IMR-90 (cell line): ENCODE results near the gene IL12RB1. TPM values are rescaled to one million over a fixed set of nuclear protein-coding genes. Genes with fewer than 3 reads are reported as not detected.

ENCODE experiments used
- ATAC-seq: fragments of 200-7000 bp; cut with Tn5 transposase; 2 replicates; pipeline ENCODE4 v1.9.1; 2020; ENCODE audit warnings: low read depth, mild to moderate bottlenecking, moderate library complexity
- BruUV-seq: library from RNA; stranded (reverse); fragments of 400-500 nt; replicated peaks from 2 replicates; lab custom pipeline; 2021; lab: Mats Ljungman, UMichigan
- CTCF ChIA-PET: fragments of 300-600 bp; formaldehyde crosslinking; extraction: SDS; loops from one replicate; lab custom pipeline; 2021; ENCODE audit warnings: antibody characterized with exemption; lab: Yijun Ruan, JAX
- POLR2A ChIA-PET: fragments of 300-600 bp; sonication (Branson Sonifier 250); formaldehyde crosslinking; loops from one replicate; lab custom pipeline; 2022; ENCODE audit warnings: antibody characterized with exemption; ENCODE audit not compliant: unreplicated experiment; lab: Charles Lee
- DNase-seq: peaks from one replicate; pipeline ENCODE4 v3.0.0; 2013
- H2AFZ ChIP-seq: replicated peaks from 2 replicates; pipeline ENCODE3; 2013; ENCODE audit warnings: low read length, mild to moderate bottlenecking; ENCODE audit not compliant: poor library complexity
- H2AK5ac ChIP-seq: 2 replicates; pipeline ENCODE4 v1.6.1; 2013; ENCODE audit warnings: low read depth, low read length, inconsistent platforms
- H2AK9ac ChIP-seq: replicated peaks from 2 replicates; pipeline ENCODE3; 2013; ENCODE audit warnings: mild to moderate bottlenecking, low read depth, low read length, moderate library complexity; ENCODE audit not compliant: poor library complexity
- H2BK120ac ChIP-seq: 2 replicates; pipeline ENCODE4 v1.6.1; 2013; ENCODE audit warnings: low read depth, low read length, inconsistent platforms
- H2BK15ac ChIP-seq: 3 replicates; pipeline ENCODE4 v1.6.1; 2013; ENCODE audit warnings: low read depth, low read length, inconsistent platforms
- H2BK20ac ChIP-seq: 2 replicates; pipeline ENCODE4 v1.6.1; 2013; ENCODE audit warnings: low read depth, mild to moderate bottlenecking, inconsistent platforms, low read length, moderate library complexity
- H2BK5ac ChIP-seq: 2 replicates; pipeline ENCODE4 v1.6.1; 2013; ENCODE audit warnings: mild to moderate bottlenecking, low read depth, low read length, inconsistent platforms; ENCODE audit not compliant: poor library complexity, severe bottlenecking
- H3K14ac ChIP-seq: replicated peaks from 2 replicates; pipeline ENCODE4 v1.6.1; 2013; ENCODE audit warnings: low read depth, low read length, inconsistent platforms
- H3K18ac ChIP-seq: 2 replicates; pipeline ENCODE4 v1.6.1; 2013; ENCODE audit warnings: low read depth, low read length, control low read depth
- H3K23ac ChIP-seq: 2 replicates; pipeline ENCODE4 v1.6.1; 2013; ENCODE audit warnings: low read depth, low read length, inconsistent platforms
- H3K27ac ChIP-seq: 2 replicates; pipeline ENCODE4 v1.5.1; 2013; ENCODE audit warnings: mild to moderate bottlenecking, control low read depth, low read length; ENCODE audit not compliant: insufficient read depth
- H3K27me3 ChIP-seq: 2 replicates; pipeline ENCODE4 v1.6.1; 2013; ENCODE audit warnings: low read length; ENCODE audit not compliant: control insufficient read depth, insufficient read depth
- H3K36me3 ChIP-seq: 2 replicates; pipeline ENCODE4 v1.6.1; 2013; ENCODE audit warnings: low read length, mixed read lengths; ENCODE audit not compliant: control insufficient read depth, insufficient read depth
- H3K4ac ChIP-seq: 2 replicates; pipeline ENCODE4 v1.6.1; 2013; ENCODE audit warnings: low read depth, low read length, inconsistent platforms
- H3K4me1 ChIP-seq: 2 replicates; pipeline ENCODE4 v1.6.1; 2013; ENCODE audit warnings: low read length, mixed read lengths; ENCODE audit not compliant: control insufficient read depth, insufficient read depth
- H3K4me2 ChIP-seq: 2 replicates; pipeline ENCODE4 v1.6.1; 2013; ENCODE audit warnings: low read depth, mild to moderate bottlenecking, control low read depth, low read length, moderate library complexity
- H3K4me3 ChIP-seq: 2 replicates; pipeline ENCODE4 v1.5.1; 2013; ENCODE audit warnings: low read depth, mild to moderate bottlenecking, control low read depth, low read length, moderate library complexity; ENCODE audit not compliant: insufficient read depth
- H3K56ac ChIP-seq: 2 replicates; pipeline ENCODE4 v1.6.1; 2013; ENCODE audit warnings: low read length, inconsistent platforms; ENCODE audit not compliant: insufficient read depth; ENCODE audit errors: extremely low read depth
- H3K79me1 ChIP-seq, 2 experiments: 2 replicates each; pipeline ENCODE4 v1.6.1; 2013; ENCODE audit warnings: low read length in 2 of 2, inconsistent platforms in 1 of 2, low read depth in 1 of 2
- H3K9ac ChIP-seq: 2 replicates; pipeline ENCODE4 v1.6.1; 2013; ENCODE audit warnings: low read depth, low read length, control low read depth
- H3K9me1 ChIP-seq: 2 replicates; pipeline ENCODE4 v1.6.1; 2013; ENCODE audit warnings: low read length, inconsistent platforms; ENCODE audit not compliant: insufficient read depth
- H3K9me3 ChIP-seq: 2 replicates; pipeline ENCODE4 v1.6.1; 2013; ENCODE audit warnings: low read length; ENCODE audit not compliant: control insufficient read depth, insufficient read depth
- H4K20me1 ChIP-seq: 2 replicates; pipeline ENCODE4 v1.6.1; 2013; ENCODE audit warnings: low read length, inconsistent platforms; ENCODE audit not compliant: insufficient read depth
- H4K5ac ChIP-seq: 2 replicates; pipeline ENCODE4 v1.6.1; 2013; ENCODE audit warnings: mild to moderate bottlenecking, low read depth, low read length, control low read depth
- H4K8ac ChIP-seq, 2 experiments: 2 replicates each; pipeline ENCODE4 v1.6.1; 2013; ENCODE audit warnings: low read depth in 2 of 2, low read length in 2 of 2, control low read depth in 1 of 2, inconsistent platforms in 1 of 2
- H4K91ac ChIP-seq: 2 replicates; pipeline ENCODE4 v1.6.1; 2013; ENCODE audit warnings: low read depth, low read length, inconsistent platforms; ENCODE audit not compliant: insufficient read depth
- NFE2L2 ChIP-seq: fragments of 150-350 bp; IDR thresholded peaks from 2 replicates; pipeline ENCODE4 v1.6.1; 2016; ENCODE audit warnings: low read depth, mild to moderate bottlenecking, low read length
- SMC3 ChIP-seq: fragments of 150-350 bp; IDR thresholded peaks from 2 replicates; pipeline ENCODE4 v1.6.1; 2016; ENCODE audit warnings: low read depth, mild to moderate bottlenecking, antibody characterized with exemption, low read length, moderate library complexity
- WGBS, 2 experiments: methylation state at CpG; one replicate each; pipeline versions ENCODE4 v1.1.5 to v1.1.7; 2013; ENCODE audit warnings: missing lambda C conversion rate in 2 of 2; ENCODE audit not compliant: insufficient read length in 1 of 2; ENCODE audit errors: extremely low coverage in 2 of 2; 5-methylcytosine and 5-hydroxymethylcytosine counted together
- dilution Hi-C: fragments of 300-500 bp; cut with HindIII; formaldehyde crosslinking; loops from one replicate; pipeline ENCODE4 v1.14.3; 2018; ENCODE audit warnings: low sequenced_read_pairs; ENCODE audit not compliant: unreplicated experiment
- in situ Hi-C: fragments of 300-500 bp; cut with MboI; formaldehyde crosslinking; loops from 3 replicates; pipeline ENCODE4 v1.14.3; 2019; ENCODE audit warnings: low sequenced_read_pairs, inconsistent platforms, mixed read lengths
- intact Hi-C: fragments of 100-400 bp; cut with micrococcal nuclease; formaldehyde crosslinking; loops from 2 replicates; pipeline ENCODE4 v1.10.0; 2022
- polyA plus RNA-seq, 3 experiments: library from polyadenylated mRNA; depleted of rRNA; stranded (reverse); fragments of >200 nt; gene quantifications; 2 replicates each; pipeline ENCODE4 v1.2.3, GENCODE V29; 2012; ENCODE audit warnings: low replicate concordance in 1 of 3
- total RNA-seq: library from RNA; depleted of rRNA; stranded (reverse); fragments of >200 nt; gene quantifications from 2 replicates; pipeline ENCODE4 v1.2.3, GENCODE V29; 2012

The IL12RB1 gene
- total and polyA plus RNA-seq, 2 of the 4 experiments (the other 2 are of a cell fraction) = not detected

DNA sequence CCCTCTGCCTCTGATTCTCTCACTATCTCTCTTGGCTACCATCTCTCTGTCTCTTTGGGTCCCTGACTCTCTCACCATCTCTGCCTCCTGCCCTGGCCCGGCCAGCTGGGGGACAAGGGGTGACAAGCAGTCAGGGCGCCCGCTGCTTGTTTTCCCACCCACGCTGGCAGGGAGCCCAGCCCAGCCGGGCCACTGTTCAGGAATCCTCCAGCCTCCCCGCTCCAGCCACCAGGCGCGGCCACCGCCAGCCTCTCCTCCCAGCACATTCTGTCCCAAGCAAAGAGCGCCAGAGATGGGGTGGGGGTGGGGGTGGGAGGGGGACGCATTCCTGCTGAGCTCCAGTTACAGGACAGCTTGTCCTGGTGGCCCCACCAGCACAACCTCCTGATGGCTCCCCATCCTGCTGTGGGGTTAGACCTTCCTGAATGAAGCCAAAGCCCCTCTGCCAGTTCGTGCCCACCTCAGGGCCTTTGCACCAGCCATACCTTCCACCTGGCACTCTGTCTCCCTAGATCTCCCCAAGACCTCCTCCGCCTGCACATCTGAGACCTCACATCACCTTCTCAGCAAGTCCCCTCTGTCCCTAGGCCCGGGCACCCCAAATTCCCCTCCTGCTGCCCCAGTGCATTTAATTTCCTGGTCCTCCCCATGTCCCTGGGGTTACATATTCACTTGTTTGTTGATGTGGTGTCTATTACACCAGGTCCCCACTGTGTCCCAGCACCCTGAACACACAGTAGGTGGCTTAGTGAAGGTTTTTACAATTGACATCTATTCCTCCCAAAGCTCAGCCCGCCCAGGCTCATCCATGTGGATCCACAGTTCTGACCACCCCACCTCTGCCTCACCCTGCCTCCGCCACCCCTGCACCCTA lies 66.3 kb downstream of the IL12RB1 start:
- CTCF ChIA-PET = no interaction called here
- Histone ChIP-seq H2AK9ac (peak overlapping the region; percentile 89), H3K14ac (peak overlapping the region; percentile 88), H3K9me3 (no peaks in the 10 kb centered on the region), H3K4ac (peak overlapping the region; percentile 86), H3K56ac (no peak overlapping the region), H2AFZ (peak overlapping the region; percentile 97), H2BK20ac (peak overlapping the region; percentile 85), H3K36me3 (peaks cover 2% of the 10 kb centered on the region; the same call in 1 of the 2 replicates), H2AK5ac (peak overlapping the region; percentile 85), H3K9ac (no peak overlapping the region), H3K27ac (no peak overlapping the region), H3K4me1 (peaks cover 17% of the 10 kb centered on the region), H3K9me1 (peaks cover 17% of the 10 kb centered on the region), H2BK5ac (peak overlapping the region; percentile 53), H3K79me1 (peaks cover 0 to 6% of the 10 kb centered on the region in 2 experiments; a peak in 1 of 4 replicates), H3K18ac (peak overlapping the region; percentile 67), H3K4me2 (peak overlapping the region; percentile 55; the same call in 1 of the 2 replicates), H4K8ac (peak overlapping the region; percentile 91 to 100), H2BK15ac (peak overlapping the region; percentile 94; the same call in 2 of the 3 replicates), H4K91ac (peak overlapping the region; percentile 76), H4K5ac (peak overlapping the region; percentile 92), H3K27me3 (no peaks in the 10 kb centered on the region), H3K23ac (peak overlapping the region; percentile 53), H2BK120ac (peak overlapping the region; percentile 85), H4K20me1 (no peaks in the 10 kb centered on the region), H3K4me3 (no peak overlapping the region)
- POLR2A ChIA-PET = no interaction called here
- DNase-seq = peak; percentile 49
- dilution Hi-C loops (no loop called here), in situ Hi-C loops (no loop called here), intact Hi-C loops (no loop called here)
- 74% methylated on average over 4 of the region's 16 CpGs; no CpG with 5 or more reads in 1 of the 2 experiments for WGBS, 2 experiments
- ATAC-seq = peak; percentile 65
- BruUV-seq = no TSS peak
- TF ChIP-seq NFE2L2 (no peak), SMC3 (peak; percentile 6; the same call in 1 of the 2 replicates)
